ENCODE results near the gene CBX2. TPM values are rescaled to one million over a fixed set of nuclear protein-coding genes. Genes with fewer than 3 reads are reported as not detected.

The CBX2 gene
- total RNA-seq, 1 donor from 2014 or later = 2.6 TPM

GRCh38 chr17:79788989-79789942 is 11.3 kb downstream of the CBX2 start:
- Histone ChIP-seq H3K27me3 (ENCODE audit: low read depth) (peaks cover 95% of the 10 kb centered on the region), H3K36me3 (no peaks in the 10 kb centered on the region), H3K9me3 (replicated peaks) (no peaks in the 10 kb centered on the region), H3K4me3 (peak overlapping the region; percentile 46), H3K4me1 (peaks cover 49% of the 10 kb centered on the region), H3K27ac (replicated peaks) (no peak overlapping the region)
- DNase-seq = no peak
- intact Hi-C loops (cut with micrococcal nuclease) = no loop called here
- TF ChIP-seq CTCF (IDR thresholded peaks at IDR 0.05; ENCODE audit: borderline replicate concordance) = no peak

GRCh38 chr17:79789943-79790804 is 12.2 kb downstream of the CBX2 start:
- peak; percentile 78 for TF ChIP-seq CTCF (IDR thresholded peaks at IDR 0.05; ENCODE audit: borderline replicate concordance)
- Histone ChIP-seq H3K4me1 (peaks cover 49% of the 10 kb centered on the region), H3K27me3 (ENCODE audit: low read depth) (peaks cover 91% of the 10 kb centered on the region), H3K27ac (replicated peaks) (no peak overlapping the region), H3K9me3 (replicated peaks) (no peaks in the 10 kb centered on the region), H3K36me3 (peaks cover 8% of the 10 kb centered on the region), H3K4me3 (peak overlapping the region; percentile 46)
- DNase-seq = no peak
- intact Hi-C loops (cut with micrococcal nuclease) = no loop called here

- intact Hi-C loops (cut with micrococcal nuclease) = no loop called here
- Histone ChIP-seq H3K27ac (replicated peaks) (no peak overlapping the region), H3K36me3 (peaks cover 10% of the 10 kb centered on the region), H3K4me1 (peaks cover 48% of the 10 kb centered on the region), H3K4me3 (no peak overlapping the region), H3K9me3 (replicated peaks) (no peaks in the 10 kb centered on the region), H3K27me3 (ENCODE audit: low read depth) (peaks cover 82% of the 10 kb centered on the region)
- no peak for TF ChIP-seq CTCF (IDR thresholded peaks at IDR 0.05; ENCODE audit: borderline replicate concordance)
- DNase-seq = no peak
These were observed 13.1 kb downstream of the CBX2 start for GRCh38 chr17:79790805-79791734.

GRCh38 chr17:79791735-79792161 is 13.8 kb downstream of the CBX2 start:
- Histone ChIP-seq H3K4me1 (peaks cover 50% of the 10 kb centered on the region), H3K27me3 (ENCODE audit: low read depth) (peaks cover 79% of the 10 kb centered on the region), H3K4me3 (no peak overlapping the region), H3K9me3 (replicated peaks) (no peaks in the 10 kb centered on the region), H3K27ac (replicated peaks) (no peak overlapping the region), H3K36me3 (peaks cover 10% of the 10 kb centered on the region)
- no peak for TF ChIP-seq CTCF (IDR thresholded peaks at IDR 0.05; ENCODE audit: borderline replicate concordance)
- intact Hi-C loops (cut with micrococcal nuclease) = no loop called here
- DNase-seq = no peak

Data from left ventricle myocardium inferior (tissue), 1 donor.